ENCODE data around the gene ESD. TPM values are rescaled to one million over a fixed set of nuclear protein-coding genes. Genes with fewer than 3 reads are reported as not detected.
A peak's percentile ranks its signal among the peaks of the same experiment; 100 is the strongest.

The ESD gene
- polyA plus RNA-seq, 1 donor, result 199 TPM

DNA sequence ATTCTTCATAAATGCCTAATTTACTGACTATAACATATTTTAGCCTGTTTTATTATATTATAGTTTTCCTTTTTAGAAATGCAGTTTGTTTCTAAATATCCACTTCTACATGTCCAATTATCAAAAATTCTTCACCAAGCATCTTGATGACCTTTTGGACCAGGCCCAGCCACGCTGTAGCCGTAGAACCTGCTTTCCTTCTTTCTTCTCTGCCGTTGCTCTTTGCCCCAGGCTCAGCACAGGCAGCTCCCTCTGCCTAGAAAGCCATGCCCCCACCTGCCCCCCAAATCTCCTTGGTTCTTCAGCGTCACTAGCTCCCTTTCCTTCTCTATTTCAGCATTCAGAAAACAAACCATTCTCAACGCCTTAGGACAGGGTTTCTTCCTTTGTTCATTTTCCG lies 65.4 kb downstream of the ESD start:
- no peak overlapping the region for H3K4me3 ChIP-seq (ENCODE audit: low read length)
- H3K36me3 ChIP-seq (ENCODE audit: control insufficient read depth, insufficient read depth, low read length), result peaks cover 51% of the 10 kb centered on the region
- DNase-seq, result peak; percentile 16 to 44
- 78% methylated on average over 2 of the region's 6 CpGs for WGBS (ENCODE audit: insufficient coverage, low lambda C conversion rate)
- H3K27ac ChIP-seq (ENCODE audit: low read length), result no peak overlapping the region
- H3K27me3 ChIP-seq (ENCODE audit: control insufficient read depth, insufficient read depth, low read length), result no peaks in the 10 kb centered on the region
- H3K9me3 ChIP-seq (ENCODE audit: control insufficient read depth, low read depth, low read length), result no peaks in the 10 kb centered on the region
- no peaks in the 10 kb centered on the region for H3K4me1 ChIP-seq (ENCODE audit: control insufficient read depth, insufficient read depth, low read length)

DNA sequence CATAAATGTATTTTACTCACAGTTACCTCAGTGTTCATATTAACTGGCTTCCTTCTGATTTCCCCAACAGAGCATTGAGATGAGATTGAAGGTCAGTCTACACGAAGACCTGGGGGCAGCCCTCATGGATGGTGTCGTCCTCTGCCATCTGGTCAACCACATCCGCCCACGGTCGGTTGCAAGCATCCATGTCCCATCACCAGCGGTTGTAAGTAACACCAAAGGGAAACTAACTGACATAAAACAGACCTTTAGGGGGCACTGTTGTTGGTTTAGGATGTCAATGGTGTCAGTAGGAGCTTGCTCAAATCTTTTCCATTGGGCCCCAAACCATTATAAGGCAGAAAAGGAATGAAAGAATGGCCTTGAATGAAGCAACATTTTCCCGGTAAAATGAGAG lies 68.2 kb downstream of the ESD start:
- no peaks in the 10 kb centered on the region for H3K9me3 ChIP-seq (ENCODE audit: control insufficient read depth, low read depth, low read length)
- H3K27ac ChIP-seq (ENCODE audit: low read length), result no peak overlapping the region
- 100% methylated on average over 1 of the region's 7 CpGs for WGBS (ENCODE audit: insufficient coverage, low lambda C conversion rate)
- DNase-seq, result no peak
- no peak overlapping the region for H3K4me3 ChIP-seq (ENCODE audit: low read length)
- H3K4me1 ChIP-seq (ENCODE audit: control insufficient read depth, insufficient read depth, low read length), result no peaks in the 10 kb centered on the region
- no peaks in the 10 kb centered on the region for H3K27me3 ChIP-seq (ENCODE audit: control insufficient read depth, insufficient read depth, low read length)
- peaks cover 63% of the 10 kb centered on the region for H3K36me3 ChIP-seq (ENCODE audit: control insufficient read depth, insufficient read depth, low read length)

DNA sequence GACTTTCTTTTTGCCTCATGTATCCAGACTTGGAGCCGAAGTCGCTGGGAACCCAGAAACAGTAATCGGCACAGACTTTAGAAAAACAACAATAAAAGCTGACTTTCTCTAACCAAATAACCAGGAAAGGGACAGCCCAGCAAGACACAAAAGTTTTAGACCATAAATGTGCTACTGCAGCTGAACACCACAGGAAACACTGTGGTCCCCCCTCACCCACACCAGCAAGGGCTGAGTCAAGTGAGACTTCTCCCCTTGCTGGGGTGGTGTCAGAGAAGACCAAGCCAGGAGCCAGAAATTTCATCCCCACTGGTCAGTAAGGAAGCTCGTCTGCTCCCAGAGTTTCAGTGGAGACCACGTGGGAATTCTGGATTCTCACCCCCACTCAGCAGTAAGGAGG lies 70.6 kb downstream of the ESD start:
- no peaks in the 10 kb centered on the region for H3K27me3 ChIP-seq (ENCODE audit: control insufficient read depth, insufficient read depth, low read length)
- H3K4me3 ChIP-seq (ENCODE audit: low read length), result no peak overlapping the region
- H3K36me3 ChIP-seq (ENCODE audit: control insufficient read depth, insufficient read depth, low read length), result peaks cover 49% of the 10 kb centered on the region
- no CpG with 5 or more reads among the region's 5 CpGs for WGBS (ENCODE audit: insufficient coverage, low lambda C conversion rate)
- H3K27ac ChIP-seq (ENCODE audit: low read length), result no peak overlapping the region
- H3K4me1 ChIP-seq (ENCODE audit: control insufficient read depth, insufficient read depth, low read length), result no peaks in the 10 kb centered on the region
- no peaks in the 10 kb centered on the region for H3K9me3 ChIP-seq (ENCODE audit: control insufficient read depth, low read depth, low read length)
- DNase-seq, result no peak

Other genes with a start within 250 kb of the ESD start
- gene LRCH1, start 244.0 kb downstream of the ESD start, polyA plus RNA-seq, result 16.3 TPM
- 0.70 TPM for gene HTR2A, start 99.9 kb upstream of the ESD start, polyA plus RNA-seq

Data from large intestine (tissue), 3 donors.